SKM-1 (cell line): ENCODE results near the gene ANKRD60.

Experiments used
- DNase-seq: peaks from one replicate; lab custom pipeline; 2025; ENCODE audit not compliant: unreplicated experiment; lab: John Stamatoyannopoulos, UW

ANKRD60 gene

DNA sequence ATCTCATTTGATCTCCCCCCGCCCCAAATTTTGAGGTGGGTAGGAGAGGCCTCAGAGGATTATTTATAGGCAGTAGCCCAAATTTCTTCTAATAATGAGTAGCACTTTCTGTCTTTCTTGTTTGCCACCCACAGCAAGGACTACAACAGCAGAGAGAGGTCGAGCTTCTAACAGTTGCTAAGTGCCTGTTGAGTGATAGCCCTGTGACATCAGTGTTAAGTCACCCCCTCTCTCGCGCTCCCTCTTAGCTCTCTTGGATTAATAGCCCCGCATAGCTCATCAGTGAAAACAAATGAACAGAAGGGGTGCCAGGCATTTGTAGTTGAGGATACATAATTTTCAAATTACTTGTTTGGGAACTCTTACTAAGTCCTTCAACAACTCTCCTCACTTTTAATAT is 3.5 kb downstream of the ANKRD60 start:
- no peak for DNase-seq

- DNase-seq, result no peak
Observed at GRCh38 chr20:58224097-58224496, 4.4 kb downstream of the ANKRD60 start.

DNA sequence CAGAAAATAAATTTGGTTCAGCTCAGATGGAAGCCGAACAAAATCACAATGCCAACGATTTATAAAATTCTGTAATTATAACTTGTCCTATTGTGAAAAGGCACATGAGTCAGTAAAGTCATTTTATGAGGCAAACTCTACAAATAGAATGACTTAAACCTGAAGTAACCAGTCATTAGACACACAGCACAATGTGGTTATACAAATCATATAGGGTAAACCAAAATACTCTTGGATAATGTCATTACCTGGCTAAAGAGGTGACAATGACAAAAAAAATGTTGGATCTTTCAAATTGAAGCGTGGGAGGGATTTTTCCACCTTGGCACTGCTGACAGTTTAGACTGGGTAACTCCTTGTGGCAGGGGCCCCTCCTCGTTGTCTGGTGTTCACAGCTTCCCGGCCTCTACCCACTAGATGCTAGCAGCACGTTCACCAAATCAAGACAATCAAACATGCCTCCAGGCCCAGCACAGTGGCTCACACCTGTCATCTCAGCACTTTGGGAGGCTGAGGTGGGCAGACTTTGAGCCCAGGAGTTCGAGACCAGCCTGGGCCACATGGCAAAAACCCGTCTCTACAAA is 5.0 kb downstream of the ANKRD60 start:
- DNase-seq, result no peak

GRCh38 chr20:58222446-58222845 is 6.0 kb downstream of the ANKRD60 start:
- DNase-seq, result no peak

DNA sequence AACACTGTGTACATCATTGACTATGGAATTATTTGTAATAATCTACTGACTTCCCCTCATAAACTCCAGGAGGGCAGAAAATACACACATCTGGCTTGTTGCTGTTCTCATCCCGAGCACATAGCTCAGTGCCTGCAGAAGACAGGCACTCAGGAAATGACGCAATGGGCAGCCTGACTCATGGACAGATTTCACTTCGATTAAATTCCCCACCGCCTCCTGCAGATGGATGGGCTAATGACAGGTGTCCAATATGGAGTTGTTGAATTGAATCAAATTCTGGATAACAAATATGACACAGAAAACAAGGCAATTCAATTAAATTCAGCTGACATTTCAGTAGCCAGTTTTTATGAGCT is 9.1 kb downstream of the ANKRD60 start:
- DNase-seq, result no peak

GRCh38 chr20:58218665-58219341 is 9.7 kb downstream of the ANKRD60 start:
- DNase-seq, result no peak

DNA sequence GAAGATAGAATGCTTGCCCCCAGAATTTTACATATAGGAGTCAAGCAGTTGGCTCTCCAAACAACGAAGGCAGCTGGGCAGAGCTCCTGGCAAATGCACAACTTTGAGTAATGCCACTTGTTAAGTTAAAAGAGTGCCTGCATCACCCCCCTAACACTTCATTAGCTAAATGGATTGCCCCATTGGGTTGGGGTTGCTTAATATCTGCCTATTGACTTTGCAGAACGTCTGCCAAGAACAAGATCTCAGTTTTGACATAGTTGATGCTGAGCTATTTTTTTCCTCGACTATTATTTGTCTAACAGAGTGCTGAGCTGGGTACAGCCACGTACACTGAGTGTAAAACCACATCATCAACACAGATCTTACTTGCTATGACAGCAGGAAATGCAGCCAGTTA is 12.1 kb downstream of the ANKRD60 start:
- no peak for DNase-seq

GRCh38 chr20:58215116-58215515 is 13.3 kb downstream of the ANKRD60 start:
- DNase-seq, result no peak

DNA sequence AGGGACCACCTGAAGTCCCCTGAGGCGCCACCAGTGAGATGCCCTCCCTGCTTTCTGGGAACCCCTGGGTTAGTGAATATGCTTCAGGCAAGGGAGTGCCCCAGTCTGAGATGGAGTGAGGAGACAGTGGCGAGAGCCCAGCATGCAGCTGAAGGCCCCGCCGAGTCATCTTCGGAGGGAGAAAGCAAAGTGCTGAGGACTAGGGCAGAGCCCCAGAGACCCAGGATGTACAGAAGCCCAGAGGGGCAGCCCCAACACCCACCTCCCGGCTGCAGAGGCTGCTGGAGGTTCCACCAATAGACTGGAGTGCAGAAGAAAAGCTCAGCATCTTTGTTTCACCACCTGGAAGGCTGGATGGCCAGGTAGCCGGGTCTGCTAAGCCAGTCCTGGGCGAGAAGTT is 14.1 kb downstream of the ANKRD60 start:
- DNase-seq, result no peak

- no peak for DNase-seq
Observed at GRCh38 chr20:58213716-58214115, 14.7 kb downstream of the ANKRD60 start.

DNA sequence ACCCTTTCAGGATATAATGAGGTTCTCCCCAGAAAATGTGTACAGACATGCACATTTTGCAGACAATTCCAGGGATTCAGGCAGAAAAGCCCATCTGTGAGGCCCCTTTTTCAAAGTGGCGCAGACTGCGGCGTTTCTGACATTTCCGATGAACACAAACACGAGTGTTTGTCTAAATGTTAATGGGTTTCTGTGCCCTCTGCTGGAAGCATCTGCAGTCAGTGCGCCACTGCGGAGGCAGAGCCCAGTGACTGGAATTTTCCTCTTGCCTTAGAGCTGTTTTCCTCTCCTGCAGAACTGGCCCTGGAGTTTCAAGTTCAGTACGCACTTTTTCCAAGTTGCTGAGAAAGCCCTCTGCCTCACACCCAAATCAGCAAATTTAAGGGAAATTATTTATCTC is 15.3 kb downstream of the ANKRD60 start:
- DNase-seq, result no peak

- DNase-seq, result no peak
Observed at GRCh38 chr20:58212636-58213035, 15.8 kb downstream of the ANKRD60 start.

- DNase-seq, result no peak
Observed at GRCh38 chr20:58210398-58210747, 18.1 kb downstream of the ANKRD60 start.

GRCh38 chr20:58209652-58210397 is 18.6 kb downstream of the ANKRD60 start:
- DNase-seq, result no peak

GRCh38 chr20:58208944-58209343 is 19.5 kb downstream of the ANKRD60 start:
- DNase-seq, result no peak

GRCh38 chr20:58205850-58206249 is 22.6 kb downstream of the ANKRD60 start:
- no peak for DNase-seq

DNA sequence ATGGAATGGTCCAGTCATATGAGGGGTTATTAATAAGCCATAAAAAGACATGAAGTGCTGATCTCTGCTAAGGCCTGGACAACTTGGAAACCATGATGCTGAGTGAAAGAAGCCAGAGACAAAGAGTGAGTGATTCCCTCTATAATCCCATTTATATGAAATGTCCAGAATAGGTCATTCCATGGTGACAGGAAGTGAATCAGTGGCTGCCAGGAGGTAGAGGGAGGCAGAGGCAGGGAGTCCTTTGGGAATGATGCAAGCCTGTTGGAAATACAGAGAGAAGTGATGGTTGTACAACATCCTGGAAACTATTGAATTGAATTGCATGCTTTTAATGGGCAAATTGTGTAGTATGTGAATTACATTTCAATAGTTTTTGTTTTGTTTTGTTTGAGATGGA is 26.4 kb downstream of the ANKRD60 start:
- no peak for DNase-seq

GRCh38 chr20:58201616-58202015 is 26.8 kb downstream of the ANKRD60 start:
- DNase-seq, result no peak

DNA sequence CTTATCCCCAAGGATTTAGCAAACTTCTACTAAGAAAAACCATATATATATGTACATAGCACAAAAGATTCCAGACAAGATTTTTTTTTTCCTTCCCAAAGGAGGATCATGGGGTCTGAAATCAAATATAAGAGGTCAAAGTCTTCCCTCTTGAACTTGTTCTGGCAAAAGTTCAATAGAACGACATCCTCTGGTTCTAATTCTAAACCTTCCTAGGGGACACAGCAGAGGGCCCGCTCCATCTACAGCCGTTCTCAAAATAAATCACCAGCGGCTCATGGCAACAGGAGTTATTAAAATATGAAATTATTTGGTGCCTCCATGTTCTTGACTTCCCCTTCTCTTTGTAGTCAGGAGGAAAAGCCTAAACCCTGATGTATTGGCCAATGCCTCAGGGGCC is 29.0 kb downstream of the ANKRD60 start:
- no peak for DNase-seq

DNA sequence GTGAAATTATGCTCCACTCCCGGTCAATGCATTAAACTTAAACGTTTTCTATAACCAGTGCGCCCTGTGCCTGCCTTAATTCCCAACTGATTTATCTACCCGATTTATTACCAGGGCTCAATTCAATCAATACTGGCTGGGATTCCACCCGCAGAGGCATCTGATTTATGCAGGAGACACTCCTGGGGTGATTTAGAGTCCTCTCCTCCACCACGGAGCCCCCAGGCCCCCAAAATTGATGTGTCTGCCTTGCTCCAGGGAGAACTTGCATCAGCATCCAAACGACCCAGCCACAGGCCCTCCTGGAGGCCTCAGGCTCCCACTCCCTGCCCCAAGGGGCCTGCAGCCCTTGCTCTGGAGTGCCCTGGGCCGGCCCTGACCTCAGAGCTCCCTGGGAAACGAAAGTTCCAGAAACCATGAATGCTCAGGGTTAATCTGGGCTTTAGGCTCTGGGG is 29.5 kb downstream of the ANKRD60 start:
- DNase-seq, result no peak

DNA sequence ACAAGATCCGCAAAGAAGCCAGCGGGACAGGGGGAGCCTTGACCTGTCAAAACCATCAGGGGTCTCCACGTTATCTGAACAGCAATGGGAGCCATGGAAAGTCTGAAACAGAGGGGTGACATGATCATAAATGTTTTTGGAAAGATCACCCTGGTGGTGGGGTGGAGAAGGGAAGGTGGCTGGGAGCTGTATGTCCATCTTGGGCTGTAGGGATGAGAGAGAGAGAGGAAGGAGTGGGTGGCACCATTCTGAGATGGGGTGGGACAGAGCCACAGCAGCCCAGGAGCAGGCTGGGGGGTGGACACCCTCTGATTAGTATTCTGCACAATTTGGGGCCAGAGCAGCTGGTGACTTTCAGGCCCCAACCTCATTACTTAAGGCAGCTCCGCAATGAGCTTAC is 30.1 kb downstream of the ANKRD60 start:
- no peak for DNase-seq

GRCh38 chr20:58197185-58197469 is 31.3 kb downstream of the ANKRD60 start:
- DNase-seq, result no peak
